Stimulated activated CD4-positive, alpha-beta T cell treated with anti-CD3 and anti-CD28 coated beads, TNF-alpha, amount 100 ng/mL, for 24 hours (primary cell): Measurements from ENCODE around the gene ARAP1.
A peak's percentile ranks its signal among the peaks of the same experiment; 100 is the strongest.

Experiments
- DNase-seq, 3 experiments: peaks; one replicate each; pipeline ENCODE4 v3.0.0-alpha.2; 2020; ENCODE audit warnings: low read depth in 3 of 3

ARAP1 gene

DNA sequence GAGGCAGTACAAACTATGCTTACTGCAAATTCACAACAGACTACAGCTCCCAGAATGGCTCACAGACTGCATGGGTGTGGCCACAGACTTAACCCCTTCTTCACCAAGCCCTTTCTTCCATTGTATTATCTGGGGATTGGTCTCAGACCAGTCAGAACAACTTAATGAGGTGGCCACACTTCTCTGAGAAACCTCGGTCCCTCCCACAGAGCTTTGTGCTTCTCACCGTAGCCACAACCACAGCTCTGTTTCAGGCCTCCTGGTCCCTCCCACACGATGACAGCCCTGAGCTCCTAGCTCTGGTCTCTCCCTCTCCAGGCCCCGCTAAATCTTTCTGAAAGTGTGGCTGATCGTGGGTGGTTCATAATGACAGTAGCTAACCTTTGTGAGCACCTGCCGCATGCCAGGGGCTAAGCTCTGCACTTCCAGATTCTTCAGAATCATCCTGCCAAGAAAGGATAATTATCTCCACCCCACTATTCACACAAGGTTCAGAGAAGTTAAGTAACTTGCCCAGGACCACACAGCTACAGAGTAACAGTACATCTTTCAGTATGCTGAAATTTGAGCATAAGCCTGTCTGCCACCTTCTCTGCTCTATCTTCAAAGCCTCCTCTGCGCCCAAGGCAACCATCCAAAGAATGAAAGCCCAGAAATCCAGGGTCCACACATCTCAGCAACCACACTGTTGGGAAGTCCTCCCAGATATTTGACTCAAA, 83.4 kb downstream of the ARAP1 start:
- peak in 2 of 3 experiments; percentile 9 to 64 for DNase-seq

DNA sequence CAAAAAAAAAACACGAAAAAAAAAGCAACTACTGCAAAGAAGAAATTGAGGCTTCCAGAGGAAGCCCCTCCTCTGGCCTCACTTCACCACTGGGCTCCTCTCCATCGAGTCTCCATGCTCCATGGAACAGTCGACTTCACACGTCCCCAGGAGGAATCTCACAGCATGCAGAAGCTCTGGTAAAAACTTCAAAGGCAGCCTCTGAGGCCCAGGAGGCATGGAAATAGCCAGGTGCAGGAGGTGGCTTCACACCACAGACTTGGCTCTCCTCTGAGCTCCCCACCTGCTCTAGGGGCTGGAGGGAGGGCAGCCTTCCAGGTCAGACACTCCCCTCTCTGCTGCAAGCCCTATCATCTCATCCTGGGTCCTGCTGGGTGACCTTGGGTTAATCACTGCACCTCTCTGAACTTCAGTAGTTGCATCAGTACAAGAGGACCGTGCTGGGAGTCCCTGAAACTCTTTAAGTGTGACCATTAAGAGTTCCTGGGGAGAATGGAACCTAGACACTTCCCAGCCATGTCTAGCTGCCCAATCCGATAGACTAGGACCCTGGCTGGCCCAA, 86.2 kb downstream of the ARAP1 start:
- DNase-seq = no peak

DNA sequence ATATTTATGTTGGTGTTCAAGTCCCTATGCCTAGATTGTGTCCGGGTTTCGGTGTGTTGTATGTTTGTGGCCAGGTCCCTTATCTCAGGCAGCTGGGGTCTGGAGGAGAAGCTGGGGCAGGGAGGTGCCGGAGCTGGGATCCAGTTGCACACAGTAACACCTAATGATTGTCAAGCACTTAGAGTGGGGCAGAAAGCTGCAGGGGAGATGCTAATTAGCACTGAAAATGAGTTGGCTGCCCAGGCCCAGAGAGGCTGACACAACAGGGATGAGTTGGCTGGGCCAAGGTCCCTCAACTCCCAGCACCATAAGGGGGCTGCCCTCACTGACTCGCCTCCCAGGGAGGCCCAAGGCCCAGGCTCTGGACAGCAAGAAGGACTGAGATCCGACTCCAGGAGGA, 90.2 kb downstream of the ARAP1 start:
- DNase-seq = no peak

DNA sequence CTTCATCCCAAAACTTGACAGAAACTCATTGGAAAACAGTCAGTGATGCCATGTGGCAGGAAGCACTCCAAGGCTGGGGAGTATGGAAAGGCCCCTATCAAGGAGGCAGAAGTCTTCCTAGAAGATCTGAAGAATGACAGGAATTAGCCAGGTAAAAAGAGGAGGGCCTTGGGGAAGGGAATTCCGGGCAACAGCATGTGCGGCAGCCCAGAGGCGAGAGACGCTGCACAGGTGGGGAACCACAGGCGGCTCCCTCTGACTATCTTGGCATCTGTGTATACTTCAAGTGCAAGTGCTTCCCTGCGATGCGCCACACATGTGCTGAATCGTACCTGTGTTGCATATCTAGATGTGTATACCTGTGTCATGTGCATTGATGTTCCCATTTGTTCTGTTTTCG, 90.7 kb downstream of the ARAP1 start:
- no peak for DNase-seq

DNA sequence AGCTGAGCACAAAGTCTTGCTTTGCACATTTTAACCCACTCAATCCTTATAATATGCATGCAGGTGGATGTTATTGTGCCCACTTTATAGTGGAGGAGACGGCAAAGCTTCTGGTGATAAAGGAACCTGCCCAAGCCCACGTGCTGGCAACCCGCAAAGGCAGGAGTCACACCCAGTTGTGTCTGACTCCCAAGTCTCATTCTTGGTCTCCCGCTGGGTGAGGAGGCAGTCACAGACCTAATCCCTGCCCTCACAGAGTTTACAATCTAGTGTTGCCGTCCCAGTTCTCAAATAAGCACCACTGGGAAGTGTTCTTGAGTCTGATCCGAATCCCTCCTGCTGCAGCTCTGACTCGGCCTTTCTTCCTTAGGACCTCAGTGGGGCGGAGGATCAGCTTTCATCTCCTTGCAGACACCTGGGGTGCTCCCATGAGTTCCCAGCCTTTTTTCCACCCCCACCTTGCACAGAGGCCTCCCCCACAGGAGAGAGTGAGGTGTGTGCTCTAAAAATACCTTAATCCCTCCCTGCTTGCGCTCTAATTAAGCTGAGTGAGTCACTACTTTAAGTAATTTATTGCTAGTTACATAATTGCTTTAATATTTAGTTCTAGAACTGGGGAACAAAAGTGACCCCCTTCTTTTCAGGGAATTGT, 93.1 kb downstream of the ARAP1 start:
- DNase-seq = no peak

DNA sequence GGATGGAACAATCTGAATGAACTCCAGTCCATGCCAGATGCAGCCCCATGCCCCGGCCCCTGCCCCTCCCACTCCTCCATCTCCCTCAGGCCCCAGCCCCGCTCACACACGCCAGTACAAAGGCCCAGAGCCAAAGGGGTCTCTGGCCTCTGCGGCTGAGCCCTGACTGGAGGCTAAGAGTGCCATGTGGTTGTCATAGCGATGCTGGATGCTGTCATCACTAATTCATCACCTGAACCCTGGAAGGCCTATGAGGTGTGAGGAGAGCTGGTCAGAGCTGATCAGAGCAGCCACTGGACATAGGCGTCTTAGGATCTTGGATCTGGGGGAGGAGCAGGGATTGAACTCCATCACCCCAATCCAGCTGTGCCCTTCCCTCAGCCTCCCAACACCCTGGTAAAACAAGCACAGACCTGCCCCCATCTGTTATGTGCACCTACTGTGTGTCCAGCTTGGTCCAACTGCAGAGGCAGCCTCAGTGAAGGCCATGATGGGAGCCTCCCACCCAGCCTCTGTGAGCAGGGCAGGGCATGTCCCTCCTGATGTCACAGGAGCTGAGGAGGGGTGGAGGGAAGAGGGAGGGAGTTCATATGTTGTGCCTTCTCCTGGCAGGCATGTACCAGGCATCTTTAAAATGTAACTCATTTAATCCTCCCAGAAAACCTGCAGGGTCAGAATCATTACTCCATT, 94.7 kb downstream of the ARAP1 start:
- DNase-seq = no peak

DNA sequence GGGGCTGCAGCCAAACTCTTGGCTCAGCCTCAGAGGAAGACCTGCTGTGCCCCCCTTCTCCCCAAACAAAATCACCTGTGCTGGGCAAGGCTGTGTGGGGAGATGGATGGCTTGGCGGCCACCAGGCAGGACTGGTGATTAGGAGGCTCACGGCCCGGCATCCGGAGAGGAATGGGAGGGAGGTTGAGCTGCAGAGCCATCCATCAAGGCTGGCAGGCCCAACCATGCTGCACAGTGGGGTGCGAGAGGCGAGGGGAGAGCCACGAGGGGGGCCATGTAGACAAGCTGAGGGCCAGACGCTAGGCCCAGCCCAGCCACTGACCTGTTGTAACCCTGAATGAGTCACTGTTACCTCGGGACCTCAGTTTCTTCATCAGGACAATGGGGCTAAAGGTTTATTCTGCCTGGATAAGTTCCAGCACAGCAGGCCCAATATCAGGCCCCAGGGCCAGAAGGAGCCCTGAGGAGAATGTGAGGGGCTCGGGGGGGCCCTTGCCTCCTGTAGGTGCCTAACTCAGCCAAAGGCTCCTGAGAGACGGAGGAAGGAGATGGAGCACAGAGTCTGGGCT, 96.2 kb downstream of the ARAP1 start:
- DNase-seq = no peak

DNA sequence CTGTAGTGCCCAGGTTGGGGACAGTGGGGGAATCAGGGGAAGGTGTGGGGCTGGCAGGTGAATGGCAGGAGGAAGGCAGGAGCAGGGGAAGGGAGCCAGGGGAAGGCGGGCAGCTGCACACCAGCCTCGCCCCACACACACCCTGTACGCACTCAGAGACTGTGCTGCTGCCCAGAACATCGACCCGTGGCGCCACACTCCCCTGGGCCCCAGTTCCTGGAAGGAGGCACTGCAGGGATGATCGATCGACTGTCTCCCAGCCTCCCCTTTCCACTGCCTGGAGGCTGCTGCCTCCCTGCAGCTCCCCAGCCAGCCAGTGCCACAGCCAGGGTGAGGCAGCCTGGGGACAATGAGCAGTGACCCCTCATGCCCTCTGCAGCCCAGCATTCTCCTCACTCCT, 97.2 kb downstream of the ARAP1 start:
- no peak for DNase-seq

DNA sequence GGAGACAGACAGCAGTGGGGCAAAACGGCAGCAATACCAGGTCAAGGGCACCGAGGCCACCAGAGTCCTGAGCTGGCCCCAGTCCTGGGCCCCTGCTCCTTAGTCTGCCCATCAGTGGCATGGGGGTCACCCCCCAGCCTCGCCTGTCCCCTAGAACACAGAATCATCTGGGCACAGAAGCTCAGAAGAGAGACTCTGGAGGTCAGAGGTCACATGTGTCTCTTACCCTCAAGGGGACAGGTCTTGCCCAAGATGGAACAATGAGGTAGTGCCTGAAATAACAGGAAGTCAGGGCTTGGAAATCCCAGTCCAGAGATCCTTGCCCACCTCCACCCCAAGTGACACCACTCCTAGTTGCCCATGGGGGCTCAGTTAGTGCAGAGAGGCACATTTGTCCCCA, 98.6 kb downstream of the ARAP1 start:
- DNase-seq = no peak

DNA sequence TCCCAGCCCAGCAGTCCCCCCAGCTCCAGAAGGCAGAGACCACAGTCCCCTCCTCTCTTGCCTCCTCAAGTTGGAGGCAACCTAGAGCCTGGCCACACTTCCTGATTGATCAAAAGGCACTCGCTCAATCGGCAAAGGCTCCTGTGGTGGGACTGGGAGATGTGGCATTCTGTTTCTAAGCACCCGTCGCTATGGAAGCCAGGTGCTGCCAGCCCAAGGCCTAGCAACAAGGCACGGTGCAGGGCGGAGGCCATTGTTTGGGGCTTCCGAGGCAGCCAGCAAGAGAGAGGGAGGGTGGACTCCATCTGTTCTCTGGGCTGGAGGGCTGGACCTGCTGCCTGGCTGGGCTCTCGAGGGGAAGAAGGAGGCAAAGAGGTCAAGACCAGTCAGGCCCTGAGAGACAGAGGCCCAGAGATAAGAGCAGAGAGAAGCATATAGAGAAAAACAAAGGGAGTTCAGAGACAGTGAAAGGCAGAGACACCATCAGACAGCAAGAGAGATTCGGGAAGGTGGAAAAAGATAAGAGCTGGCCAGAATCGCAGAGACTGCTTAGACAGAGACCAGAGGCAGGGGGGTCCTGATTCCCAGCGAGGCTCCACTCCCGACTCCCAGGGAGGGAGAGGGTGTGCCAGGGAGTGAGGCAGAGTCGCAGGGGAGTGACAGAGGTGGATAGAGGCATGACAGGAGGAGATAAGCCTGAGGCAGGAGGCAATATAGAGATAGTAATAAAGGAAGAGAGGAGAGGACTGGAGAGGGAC, 99.2 kb downstream of the ARAP1 start:
- no peak for DNase-seq

DNA sequence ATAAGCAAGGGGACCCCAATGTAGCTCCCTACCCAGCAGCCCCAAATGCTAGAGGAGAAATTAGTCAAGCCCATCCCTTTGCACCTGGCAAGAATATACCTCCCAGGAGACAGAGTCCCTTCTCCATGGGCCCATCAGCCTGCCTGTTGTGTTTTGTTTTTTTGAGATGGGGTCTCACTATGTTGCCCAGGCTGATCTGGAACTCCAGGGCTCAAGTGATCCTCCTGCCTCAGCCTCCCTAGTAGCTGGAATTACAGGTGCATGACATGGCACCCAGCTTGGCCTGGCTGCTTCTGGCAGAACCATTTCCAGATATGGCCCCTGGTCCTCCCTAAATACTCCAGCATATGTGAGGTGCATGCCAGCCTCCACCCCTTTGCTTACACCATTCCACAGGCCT, 100.1 kb downstream of the ARAP1 start:
- no peak for DNase-seq

DNA sequence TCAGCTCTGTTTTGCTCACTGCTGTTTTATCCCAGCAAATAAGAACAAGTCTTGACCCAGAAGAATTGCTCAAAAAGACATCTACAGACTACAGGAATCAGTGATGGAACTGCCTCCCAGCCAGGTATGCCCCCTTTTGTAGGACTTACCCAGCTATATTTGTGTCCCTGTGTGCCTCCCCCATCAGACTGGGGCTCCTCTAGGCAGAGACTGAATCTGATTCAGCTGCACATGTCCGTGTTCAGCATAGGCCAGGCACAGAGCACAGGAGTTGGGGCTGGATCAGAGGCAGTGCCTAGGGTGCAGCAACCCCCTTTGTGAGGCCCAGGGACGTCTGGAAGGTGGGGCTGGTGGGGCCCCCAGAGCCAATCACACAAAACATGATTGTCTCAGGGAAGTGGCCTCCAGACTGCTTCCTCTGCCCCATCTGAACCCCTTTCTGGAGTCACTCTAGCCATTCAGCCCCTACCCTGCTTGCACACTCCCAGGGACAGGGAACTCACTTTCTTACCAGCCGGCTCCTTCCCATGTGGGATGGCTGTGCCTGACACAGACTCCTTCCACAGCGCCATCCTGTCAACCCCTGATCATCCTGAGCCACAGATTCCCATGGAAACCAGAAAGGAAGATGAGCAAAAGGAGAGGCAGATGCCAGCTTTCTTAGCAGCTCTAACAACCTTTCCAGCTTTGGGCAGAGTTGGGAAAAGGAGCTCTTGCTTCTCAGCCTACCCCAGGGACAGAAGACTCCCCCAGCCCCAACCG, 102.8 kb downstream of the ARAP1 start:
- no peak for DNase-seq

DNA sequence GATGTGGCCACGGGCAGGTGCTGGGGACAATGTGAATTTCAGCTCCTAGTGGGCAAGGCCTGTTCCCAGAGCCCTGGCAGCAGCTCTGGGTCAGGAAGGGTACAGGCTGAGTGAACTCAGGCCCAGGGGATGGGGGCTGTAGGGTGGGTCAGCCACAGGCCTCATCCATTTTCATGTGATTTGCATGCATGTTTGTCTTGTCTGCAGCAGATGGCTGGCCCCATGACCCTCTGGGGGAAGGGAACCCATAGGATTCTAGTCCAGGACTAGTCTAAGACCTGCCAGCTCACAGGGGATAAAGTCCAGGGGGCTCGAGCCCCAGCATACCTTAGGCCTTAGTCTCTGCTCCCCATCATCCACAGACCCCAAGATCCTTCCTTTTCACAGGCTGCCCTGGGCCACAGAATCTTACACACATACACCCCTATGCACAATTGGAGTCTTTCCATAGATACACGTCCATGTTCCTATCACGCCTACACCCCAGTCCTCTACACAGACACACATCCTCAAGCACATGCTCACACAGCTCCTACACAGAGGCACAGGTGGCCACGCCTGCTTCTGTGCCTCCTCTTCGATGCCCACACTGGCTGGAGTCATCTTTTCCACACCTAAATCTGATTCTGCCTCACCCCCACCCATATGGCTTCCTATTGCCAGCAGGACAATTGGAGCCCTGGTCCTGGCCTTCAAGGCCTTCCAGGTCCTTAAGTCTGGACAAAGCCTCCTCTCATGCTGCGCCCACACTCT, 103.6 kb downstream of the ARAP1 start:
- DNase-seq = no peak

DNA sequence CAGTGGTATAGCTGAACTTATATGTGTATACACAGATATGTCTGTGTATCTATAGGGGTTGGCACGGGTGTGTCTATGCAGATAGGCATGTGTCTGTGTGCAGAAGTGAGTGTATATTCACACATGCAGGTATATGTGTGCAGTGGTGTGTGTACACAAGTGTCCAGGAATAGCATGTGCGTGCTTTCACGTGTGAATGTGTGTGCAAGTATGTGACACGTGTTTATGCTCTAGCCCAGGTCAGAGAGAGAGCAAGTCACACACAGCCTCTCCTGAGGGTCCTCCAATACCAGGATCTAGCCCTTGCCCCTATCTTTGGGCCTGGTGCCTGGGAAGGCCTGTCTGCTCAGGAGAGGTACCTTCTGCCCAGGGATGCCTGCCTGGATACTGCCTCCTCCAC, 104.3 kb downstream of the ARAP1 start:
- DNase-seq = no peak

DNA sequence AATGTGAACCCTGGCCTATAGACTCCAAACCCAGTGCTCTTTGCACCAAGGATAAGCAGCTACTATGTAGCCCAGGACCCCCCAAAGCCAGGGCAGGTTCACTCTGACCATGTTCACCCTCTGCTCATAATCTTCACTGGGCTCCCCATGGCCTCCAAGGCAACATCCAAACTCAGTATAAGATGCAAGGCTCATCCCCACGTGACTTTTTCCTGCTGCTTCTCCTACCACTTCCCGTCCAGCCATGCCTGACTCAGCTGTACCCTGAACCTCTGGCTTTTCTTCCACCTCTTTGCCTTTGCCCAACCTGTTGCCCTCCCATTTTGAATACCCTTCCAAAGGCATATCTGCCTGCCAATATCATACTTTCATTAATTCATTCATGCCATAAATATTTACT, 105.7 kb downstream of the ARAP1 start:
- DNase-seq = no peak

DNA sequence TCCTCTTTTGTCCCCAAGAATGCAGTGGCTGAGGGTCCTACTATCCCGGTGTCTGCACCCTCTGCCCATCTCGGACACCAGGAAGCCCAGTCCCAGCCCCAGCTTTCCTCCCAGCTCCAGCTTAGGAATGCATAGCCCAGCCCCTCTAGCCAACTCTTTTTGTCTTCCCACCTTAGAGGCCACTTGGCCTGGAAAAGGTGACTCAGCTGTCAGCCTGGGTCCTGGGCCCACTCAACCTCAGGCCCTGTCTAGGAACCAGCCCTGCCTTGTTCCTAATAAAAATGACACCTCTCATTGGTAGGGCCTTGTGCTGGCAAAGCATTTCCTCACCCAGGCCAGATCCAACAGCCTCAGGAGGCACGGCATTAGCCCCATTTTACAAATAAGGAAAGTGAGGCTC, 106.2 kb downstream of the ARAP1 start:
- DNase-seq = no peak

DNA sequence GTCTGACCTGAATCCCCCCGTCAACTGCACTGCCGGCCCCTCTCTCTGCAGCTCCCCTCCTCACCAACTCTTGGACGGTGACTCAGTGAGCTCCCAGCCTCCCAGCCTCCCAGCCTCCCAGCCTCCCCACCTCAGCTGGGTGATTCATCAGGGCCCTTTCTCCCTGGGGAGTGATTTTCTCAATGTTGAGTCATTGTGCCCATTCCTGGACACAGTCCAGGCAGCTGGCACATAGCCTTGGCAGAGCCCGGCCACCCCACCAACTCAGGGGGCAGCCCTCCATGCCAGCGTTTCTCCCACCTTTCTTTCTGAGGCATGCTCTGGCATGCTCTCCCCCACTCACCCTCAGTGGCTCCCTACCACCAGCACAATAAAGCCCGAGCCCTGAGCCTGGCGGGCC, 108.7 kb downstream of the ARAP1 start:
- no peak for DNase-seq

DNA sequence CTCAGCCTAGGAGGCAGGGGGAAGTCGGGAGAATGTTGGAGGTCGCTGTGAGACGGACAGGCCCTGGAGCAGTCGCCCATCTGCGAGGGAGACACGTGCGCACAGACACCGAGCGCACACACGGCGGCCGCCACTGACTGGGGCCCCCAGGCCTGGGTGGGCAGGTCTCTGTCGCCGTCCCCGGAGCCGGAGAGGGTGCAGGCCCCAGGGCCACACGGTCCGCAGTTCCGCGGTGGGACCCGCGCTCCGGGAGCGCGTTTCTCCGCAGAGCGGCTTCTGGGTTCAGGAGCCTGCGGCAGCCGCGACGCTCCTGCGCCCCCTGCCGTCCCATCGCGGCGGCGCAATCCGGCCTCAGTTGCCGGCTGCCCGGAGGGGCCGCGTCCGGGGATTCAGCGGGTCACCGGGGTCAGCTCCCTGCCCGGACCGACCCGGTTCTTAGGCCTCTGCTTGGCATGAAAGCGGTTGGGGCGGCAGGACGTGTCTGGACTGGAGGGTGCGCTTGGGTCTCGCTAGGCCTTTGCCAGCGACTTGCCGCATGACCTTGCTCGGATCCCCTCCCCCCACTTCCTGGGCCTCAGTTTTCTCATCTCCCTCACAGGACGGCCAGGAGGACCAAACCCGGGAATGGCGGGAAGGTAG, 109.2 kb downstream of the ARAP1 start:
- DNase-seq = peak; percentile 17 to 59 (median 48)

DNA sequence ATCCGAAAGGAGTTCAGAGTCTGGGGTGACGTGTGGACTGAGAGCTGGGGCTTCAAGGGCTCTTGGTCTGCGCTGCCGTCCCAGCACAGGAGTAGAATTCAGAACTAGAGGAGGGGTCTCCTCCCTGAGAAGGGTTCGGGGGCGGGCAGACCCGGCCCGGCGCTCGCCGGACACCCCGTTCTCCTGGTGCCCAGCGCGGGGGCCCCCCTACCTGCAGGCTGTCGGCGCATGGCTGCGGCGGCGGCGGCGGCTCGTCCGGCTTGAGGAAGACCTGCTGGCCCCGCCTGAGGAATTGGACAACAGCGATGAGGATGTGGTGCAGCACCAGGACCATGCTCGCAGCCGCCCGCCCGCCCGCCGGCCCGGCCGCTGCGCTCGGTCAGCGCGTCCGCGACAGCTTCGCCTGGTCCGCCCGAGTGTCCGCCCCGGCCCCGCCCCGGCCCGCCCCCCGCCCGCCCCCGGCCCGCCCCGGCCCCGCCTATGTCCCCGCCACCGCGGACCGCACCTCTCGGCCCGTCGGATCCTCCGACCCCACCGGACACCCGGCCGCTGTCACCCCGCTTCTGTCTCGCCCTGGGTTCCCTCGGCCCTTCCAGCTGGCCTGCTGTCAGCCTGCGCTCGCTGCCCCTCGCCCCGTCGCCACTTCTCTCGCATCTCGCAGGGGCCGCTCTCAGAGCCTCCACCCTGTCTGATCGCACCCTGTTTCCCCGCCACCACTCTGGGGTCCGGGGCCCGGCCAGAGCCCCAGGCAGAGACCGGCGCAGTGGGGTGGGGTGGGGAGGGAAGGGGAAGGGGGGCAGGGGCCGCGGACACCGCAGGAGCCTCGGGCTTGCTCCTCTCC, 109.9 kb downstream of the ARAP1 start:
- DNase-seq = no peak
